Medulla oblongata (tissue), 1 donor: Measurements from ENCODE around the gene TEX26.
"Not testable (repeated sequence)": the region's sequence is repeated elsewhere in the genome, so short reads cannot be mapped to it uniquely, and the experiment has no call there.

ENCODE experiments used
- DNase-seq: peaks from one replicate; pipeline ENCODE4 v3.0.0-alpha.2; 2015; ENCODE audit errors: extremely low spot score

Gene TEX26

GRCh38 chr13:30918662-30919405, 13.6 kb upstream of the TEX26 start:
- no peak for DNase-seq

GRCh38 chr13:30920162-30920909, 12.1 kb upstream of the TEX26 start:
- DNase-seq: no peak

GRCh38 chr13:30923418-30923817, 9.0 kb upstream of the TEX26 start:
- no peak for DNase-seq

DNA sequence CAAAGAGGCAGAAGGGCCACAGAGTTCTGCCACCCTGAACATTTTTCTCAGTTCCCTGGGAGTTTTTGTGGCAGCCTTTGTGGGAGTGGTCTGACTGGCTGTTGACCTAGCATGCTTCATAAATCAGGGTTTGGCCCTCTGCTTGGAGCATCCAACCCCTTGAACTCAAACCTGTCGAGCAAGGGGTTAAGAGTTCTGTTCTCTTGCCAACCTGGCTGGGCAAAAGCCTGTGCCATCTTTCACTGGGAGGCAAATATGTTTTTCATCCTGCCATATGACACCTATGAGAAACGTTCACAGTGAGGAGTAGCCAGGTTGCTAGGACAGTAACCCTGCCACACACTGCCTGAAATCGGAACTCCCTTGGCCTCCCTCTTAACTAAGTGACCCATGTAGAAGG, 7.7 kb upstream of the TEX26 start:
- no peak for DNase-seq

DNA sequence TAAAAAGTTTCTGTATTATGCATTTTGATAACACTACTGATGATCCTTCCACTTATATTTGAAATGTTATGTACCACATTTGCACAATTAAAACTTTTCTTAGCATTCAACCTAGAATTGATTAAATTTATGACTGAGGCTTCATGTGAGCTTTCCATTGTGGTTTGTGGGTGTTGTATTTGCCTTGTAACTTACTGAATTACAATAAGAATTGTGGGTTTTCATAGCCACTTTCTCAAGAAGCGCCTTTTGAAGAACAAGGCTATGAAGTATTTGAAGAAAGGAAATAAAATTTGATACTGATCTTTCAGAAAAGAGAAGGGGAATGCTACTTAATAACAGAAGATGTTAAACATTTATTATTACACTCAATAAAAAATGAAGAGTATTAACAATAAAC, 7.0 kb upstream of the TEX26 start:
- no peak for DNase-seq

- DNase-seq: no peak
Measured at GRCh38 chr13:30926781-30927180, 5.7 kb upstream of the TEX26 start.

DNA sequence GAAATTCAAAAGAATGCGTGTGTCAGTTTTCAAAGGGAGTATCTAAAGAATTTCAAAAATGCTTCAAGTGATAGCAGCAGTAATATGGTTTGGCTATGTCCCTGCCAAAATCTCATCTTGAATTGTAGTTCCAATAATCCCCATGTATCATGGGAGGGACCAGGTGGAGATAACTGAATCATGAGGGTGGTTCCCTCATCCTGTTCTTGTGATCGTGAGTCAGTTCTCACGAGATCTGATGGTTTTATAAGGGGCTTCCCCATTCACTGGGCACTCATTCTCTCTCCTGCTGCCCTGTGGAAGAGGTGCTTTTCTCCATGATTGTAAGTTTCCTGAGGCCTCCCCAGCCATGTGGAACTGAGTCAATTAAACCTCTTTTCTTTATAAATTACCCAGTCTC, 5.3 kb upstream of the TEX26 start:
- DNase-seq: not testable (repeated sequence)

DNA sequence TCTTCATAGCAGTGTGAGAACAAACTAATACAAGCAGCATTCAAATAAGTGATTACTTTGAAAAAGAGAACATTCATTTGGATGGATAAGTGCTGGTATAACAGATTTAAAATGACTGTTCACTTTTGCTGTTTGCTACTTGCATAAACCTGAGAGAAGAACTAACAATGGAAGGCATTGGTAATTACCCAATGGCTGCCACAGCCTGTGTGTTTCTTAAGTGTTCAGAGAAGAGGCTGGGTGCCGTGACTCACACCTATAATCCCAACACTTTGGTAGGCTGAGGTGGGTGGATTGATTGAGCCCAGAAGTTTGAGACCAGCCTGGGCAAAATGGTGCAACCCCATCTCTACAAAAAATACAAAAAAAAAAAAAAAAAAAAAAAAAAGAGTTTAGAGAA, 4.9 kb upstream of the TEX26 start:
- DNase-seq: no peak

DNA sequence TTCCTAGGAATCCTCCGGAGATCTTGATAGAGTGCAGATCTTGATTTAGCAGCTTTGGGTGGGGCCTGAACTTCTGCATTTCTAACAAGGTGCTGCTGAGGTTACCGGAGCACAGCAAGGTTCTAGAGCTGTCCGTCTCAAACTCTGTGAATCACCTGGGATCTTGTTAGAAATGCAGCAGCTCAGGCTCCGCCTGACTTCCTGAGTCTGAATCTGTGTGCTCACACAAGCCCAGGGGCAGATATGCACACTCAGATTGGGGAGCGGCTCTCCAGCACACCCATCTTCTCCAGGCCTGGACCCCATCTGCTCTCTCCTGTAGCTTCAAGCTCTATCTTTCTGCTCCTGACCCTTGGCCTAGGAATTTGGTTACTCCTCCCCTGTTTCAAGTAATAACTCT, 3.5 kb upstream of the TEX26 start:
- DNase-seq: no peak

GRCh38 chr13:30933354-30933670, 856 bp downstream of the TEX26 start:
- DNase-seq: no peak

GRCh38 chr13:30934381-30934780, 1.9 kb downstream of the TEX26 start:
- DNase-seq: no peak

DNA sequence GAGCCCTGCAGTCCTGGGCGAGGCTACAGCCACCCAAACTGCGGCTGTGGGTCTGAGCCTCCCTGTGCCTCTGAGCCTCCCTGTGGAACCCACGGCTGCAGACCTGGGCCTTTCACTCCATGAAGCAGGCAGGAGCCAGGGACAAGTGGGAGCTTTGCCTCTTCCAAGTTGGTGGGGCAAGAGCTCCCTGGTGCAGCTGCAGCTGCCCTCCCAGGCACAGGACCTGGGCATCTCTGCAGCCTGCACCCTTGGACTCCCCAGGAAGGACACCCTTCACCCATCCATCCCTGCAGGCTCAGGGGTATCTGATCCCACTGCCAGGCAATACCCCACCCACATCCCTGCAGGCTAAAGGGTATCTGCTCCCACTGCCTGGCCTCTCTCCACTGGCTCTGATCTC, 2.3 kb downstream of the TEX26 start:
- DNase-seq: no peak

- no peak for DNase-seq
Measured at GRCh38 chr13:30936971-30937370, 4.5 kb downstream of the TEX26 start.

DNA sequence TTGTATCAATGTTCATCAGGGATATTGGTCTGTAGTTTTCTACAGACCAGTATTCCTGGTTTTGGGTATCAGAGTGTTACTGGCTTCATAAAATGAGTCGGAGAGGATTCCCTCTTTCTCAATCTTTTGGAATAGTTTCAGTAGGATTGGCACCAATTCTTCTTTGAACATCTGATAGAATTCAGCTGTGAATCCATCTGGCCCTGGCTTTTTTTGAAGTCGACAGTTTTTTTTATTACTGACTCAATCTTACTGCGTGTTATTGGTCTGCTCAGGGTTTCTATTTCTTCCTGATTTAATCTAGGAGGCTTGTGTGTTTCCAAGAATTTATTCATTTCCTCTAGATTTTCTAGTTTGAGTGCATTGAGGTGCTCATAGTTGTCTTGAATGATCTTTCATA, 11.4 kb downstream of the TEX26 start:
- no peak for DNase-seq

DNA sequence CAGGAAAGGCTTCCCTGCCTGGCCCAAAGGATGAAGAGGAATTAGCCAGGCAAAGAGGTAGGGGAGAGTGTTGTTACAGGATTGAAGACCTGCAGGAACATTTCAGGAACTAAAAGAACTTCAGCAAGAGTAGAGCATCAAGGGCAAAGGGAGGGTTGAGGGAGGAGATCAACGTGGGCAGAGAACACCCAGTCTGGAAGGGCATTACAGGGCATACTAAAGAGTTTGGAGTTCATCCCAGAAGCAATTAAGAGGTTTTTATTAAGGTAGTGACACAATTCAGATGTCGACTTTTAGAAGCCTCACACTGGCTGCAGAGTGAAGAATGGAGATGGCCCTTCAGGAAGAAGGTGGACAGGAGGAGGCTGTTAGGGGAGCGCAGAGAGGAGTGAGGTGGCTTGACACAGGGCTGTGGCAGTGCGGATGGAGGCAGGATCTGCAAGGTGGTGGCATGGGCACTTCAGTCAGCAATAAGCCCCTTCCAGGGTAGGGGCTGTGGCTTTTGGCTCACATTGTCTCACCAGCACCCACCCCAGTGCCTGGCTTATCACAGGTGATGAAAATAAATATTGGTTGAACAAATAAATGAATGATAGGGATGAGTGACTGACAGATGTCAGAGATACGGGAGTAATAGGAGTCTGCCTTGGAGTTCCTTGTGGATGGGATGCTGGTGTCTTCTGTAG, 24.9 kb downstream of the TEX26 start:
- DNase-seq: no peak

GRCh38 chr13:30959678-30960077, 27.2 kb downstream of the TEX26 start:
- no peak for DNase-seq

- no peak for DNase-seq
Measured at GRCh38 chr13:30963791-30964190, 31.3 kb downstream of the TEX26 start.

DNA sequence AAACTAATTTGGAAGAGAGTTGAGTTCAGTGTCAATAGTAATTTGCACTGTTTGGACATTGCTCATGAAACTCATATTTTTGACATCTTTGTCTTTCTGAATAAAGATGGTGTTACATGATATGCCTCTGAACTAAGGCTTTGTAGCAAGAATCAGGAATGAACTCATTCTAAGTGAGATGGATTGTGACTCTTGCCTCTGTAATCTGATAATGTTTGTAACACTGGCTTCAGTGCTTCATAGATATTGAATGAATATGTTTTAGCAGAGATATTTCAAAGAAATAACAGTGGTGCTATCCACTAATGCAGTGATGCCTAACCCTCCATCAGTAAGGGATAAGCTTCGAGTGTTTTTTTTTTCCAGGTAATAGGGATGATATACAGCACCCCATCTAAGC, 32.9 kb downstream of the TEX26 start:
- DNase-seq: no peak

GRCh38 chr13:30966101-30966500, 33.6 kb downstream of the TEX26 start:
- no peak for DNase-seq

DNA sequence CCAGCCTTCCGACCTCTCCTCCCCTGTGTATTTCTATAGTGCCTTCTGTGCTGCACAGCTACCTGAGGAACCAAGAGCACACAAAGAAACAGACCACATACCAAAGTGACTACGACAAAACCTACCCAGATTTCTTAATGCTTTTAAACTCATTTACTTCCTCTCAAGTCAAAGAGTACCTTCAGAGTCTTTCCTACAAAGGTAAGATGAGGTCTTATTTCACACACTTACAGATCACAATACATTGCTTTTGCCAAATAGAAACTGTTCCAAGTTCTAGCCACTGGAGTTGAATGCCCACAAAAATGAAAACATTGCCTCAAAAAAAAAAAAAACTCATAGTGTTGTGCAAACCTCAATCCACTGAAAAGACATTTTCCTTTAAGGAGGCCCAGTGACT, 36.4 kb downstream of the TEX26 start:
- no peak for DNase-seq

DNA sequence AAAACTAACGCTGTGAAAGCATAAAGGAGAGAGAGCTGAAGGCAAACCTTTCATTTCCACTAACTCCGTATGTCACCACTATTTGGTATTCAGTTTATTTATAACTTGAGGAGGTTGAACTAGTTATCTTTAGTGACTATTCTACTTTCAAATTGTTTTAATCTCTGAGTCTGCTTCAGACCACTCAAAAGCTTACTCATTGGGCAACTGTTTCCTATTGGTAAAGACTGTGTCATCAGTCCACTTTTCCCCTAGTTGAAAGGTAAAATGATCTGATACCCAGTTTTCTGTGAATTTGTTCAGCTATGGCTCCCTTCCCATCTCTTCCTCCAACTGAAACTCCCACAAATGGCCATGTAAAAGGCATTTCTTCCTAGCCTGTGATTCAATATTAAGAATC, 39.1 kb downstream of the TEX26 start:
- no peak for DNase-seq

- DNase-seq: no peak
Measured at GRCh38 chr13:30972888-30973377, 40.5 kb downstream of the TEX26 start.

DNA sequence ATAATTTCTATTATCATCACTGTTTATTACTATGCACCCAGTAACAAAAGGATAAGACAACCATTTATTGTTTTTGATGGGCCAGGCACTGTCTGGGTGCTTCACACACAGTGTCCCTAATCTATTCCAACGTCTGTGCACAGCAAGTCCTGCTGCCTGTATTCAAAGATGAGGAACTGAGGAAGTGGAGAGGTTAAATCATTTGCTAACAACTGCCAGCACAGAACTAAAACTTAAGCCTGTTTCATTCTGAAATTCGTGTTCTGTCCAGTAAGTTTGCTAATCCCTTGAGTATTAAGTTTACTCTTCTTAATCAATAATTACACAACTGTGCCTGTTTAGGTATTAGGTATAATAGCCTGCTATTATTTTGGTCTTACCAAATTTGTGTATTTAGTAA, 41.9 kb downstream of the TEX26 start:
- DNase-seq: no peak
